Nephron (organoid): ENCODE measurements around the gene GLI2.

Experiments used
- H3K27ac Mint-ChIP-seq, 3 experiments: 2 replicates each; pipeline ENCODE4 v1.8.0; 2020; ENCODE audit warnings: mixed read lengths in 3 of 3, mild to moderate bottlenecking in 2 of 3, moderate library complexity in 1 of 3
- H3K27me3 Mint-ChIP-seq: 2 replicates; pipeline ENCODE4 v1.8.0; 2021; ENCODE audit warnings: low read depth, mild to moderate bottlenecking, moderate library complexity, mixed read lengths
- H3K36me3 Mint-ChIP-seq: 2 replicates; pipeline ENCODE4 v1.8.0; 2020; ENCODE audit warnings: low read depth, mixed read lengths
- H3K4me1 Mint-ChIP-seq: 2 replicates; pipeline ENCODE4 v1.8.0; 2020; ENCODE audit warnings: mixed read lengths
- H3K4me3 Mint-ChIP-seq, 3 experiments: 2 replicates each; pipeline ENCODE4 v1.8.0; 2020; ENCODE audit warnings: mild to moderate bottlenecking in 3 of 3, mixed read lengths in 3 of 3, moderate library complexity in 2 of 3
- H3K9me3 Mint-ChIP-seq: 2 replicates; pipeline ENCODE4 v1.8.0; 2020; ENCODE audit warnings: mixed read lengths
- TF ChIP-seq, protein P1 (sequence below), 3 experiments: fragments of 200-600 bp; sonication (generic); IDR thresholded peaks; one replicate each; pipeline ENCODE4 v1.5.0; 2021; ENCODE audit warnings: antibody characterized with exemption in 3 of 3; ENCODE audit not compliant: unreplicated experiment in 3 of 3

Gene GLI2

DNA sequence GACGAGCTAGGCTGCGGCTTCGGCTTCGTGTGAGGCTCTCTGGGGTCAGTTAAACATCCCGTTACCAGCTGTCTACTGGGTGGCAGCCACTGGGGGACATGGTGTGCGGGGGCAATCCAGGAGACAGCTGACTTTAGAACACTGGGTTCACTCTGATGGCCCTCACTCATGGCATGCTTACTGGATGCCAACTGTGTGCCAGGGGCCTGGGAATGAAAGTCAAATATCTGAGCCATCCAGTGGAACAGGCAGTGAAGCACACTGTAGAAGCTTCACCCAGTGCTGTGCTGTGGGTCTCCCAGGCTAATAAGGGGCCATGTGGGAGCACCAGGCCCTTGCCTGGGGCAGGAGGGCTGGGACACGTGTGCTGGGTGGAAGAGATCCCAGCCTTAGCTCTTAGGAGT lies 48.3 kb downstream of the GLI2 start:
- H3K27me3 Mint-ChIP-seq: peaks cover 11% of the 10 kb centered on the region
- peak overlapping the region in 2 of 3 experiments; percentile 65 to 78 for H3K27ac Mint-ChIP-seq
- H3K4me1 Mint-ChIP-seq: peaks cover 60% of the 10 kb centered on the region
- H3K36me3 Mint-ChIP-seq: no peaks in the 10 kb centered on the region
- TF ChIP-seq, protein P1, sequence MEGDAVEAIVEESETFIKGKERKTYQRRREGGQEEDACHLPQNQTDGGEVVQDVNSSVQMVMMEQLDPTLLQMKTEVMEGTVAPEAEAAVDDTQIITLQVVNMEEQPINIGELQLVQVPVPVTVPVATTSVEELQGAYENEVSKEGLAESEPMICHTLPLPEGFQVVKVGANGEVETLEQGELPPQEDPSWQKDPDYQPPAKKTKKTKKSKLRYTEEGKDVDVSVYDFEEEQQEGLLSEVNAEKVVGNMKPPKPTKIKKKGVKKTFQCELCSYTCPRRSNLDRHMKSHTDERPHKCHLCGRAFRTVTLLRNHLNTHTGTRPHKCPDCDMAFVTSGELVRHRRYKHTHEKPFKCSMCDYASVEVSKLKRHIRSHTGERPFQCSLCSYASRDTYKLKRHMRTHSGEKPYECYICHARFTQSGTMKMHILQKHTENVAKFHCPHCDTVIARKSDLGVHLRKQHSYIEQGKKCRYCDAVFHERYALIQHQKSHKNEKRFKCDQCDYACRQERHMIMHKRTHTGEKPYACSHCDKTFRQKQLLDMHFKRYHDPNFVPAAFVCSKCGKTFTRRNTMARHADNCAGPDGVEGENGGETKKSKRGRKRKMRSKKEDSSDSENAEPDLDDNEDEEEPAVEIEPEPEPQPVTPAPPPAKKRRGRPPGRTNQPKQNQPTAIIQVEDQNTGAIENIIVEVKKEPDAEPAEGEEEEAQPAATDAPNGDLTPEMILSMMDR (IDR thresholded peaks at IDR 0.05; ENCODE audit: unreplicated experiment in 3 of 3): no peak
- H3K4me3 Mint-ChIP-seq: no peak overlapping the region
- H3K9me3 Mint-ChIP-seq: no peaks in the 10 kb centered on the region
